Adrenal gland (tissue), 12 donors: ENCODE data around the gene PLPPR5. TPM values are rescaled to one million over a fixed set of nuclear protein-coding genes. Genes with fewer than 3 reads are reported as not detected.

Experiments used
- DNase-seq, 7 donors: peaks; one replicate each; pipeline ENCODE4 v3.0.0-alpha.2; 2019 to 2020
- H3K27ac ChIP-seq, 5 donors: fragments of 200-600 bp; sonication (generic) in 4 of 5; 1 replicate in 3 of 5; 2 replicates in 2 of 5; pipeline versions ENCODE4 v1.5.1 to v1.8.0; 2016 to 2020; ENCODE audit warnings: mild to moderate bottlenecking in 1 of 5
- H3K27me3 ChIP-seq: fragments of 200-600 bp; 2 replicates; pipeline ENCODE4 v1.8.0; 2021
- H3K36me3 ChIP-seq, 2 donors: fragments of 200-600 bp; replicated peaks in 1 of 2; 1 replicate in 1 of 2; 2 replicates in 1 of 2; pipeline versions ENCODE4 v1.5.1 to v1.8.0; 2018 to 2022
- H3K4me1 ChIP-seq, 2 donors: fragments of 200-600 bp; replicated peaks in 1 of 2; 1 replicate in 1 of 2; 2 replicates in 1 of 2; pipeline versions ENCODE4 v1.5.1 to v1.8.0; 2018 to 2021
- H3K4me3 ChIP-seq, 4 donors: fragments of 200-600 bp; sonication (generic) in 3 of 4; one replicate each; pipeline ENCODE4 v1.5.1; 2016 to 2018
- H3K9me3 ChIP-seq, 3 donors: fragments of 200-600 bp; sonication (generic) in 1 of 3; replicated peaks in 1 of 3; 1 replicate in 2 of 3; 2 replicates in 1 of 3; pipeline versions ENCODE4 v1.5.1 to v1.8.0; 2016 to 2021
- CTCF ChIP-seq, 6 experiments: fragments of 450-650 bp in 4 of 6; fragments of 200-600 bp in 2 of 6; sonication (generic) in 1 of 6; IDR thresholded peaks; 1 replicate in 5 of 6; 2 replicates in 1 of 6; pipeline versions ENCODE4 v1.5.1 to v1.8.0; 2016 to 2021; ENCODE audit warnings: antibody characterized with exemption in 6 of 6, mild to moderate bottlenecking in 2 of 6, moderate library complexity in 1 of 6
- POLR2A ChIP-seq, 2 donors: fragments of 450-650 bp; IDR thresholded peaks; one replicate each; pipeline ENCODE4 v1.6.1; 2017; ENCODE audit warnings: antibody characterized with exemption in 2 of 2, mild to moderate bottlenecking in 2 of 2, moderate library complexity in 1 of 2
- WGBS, 4 donors: extraction: QIAGEN DNeasy Blood & Tissue Kit in 2 of 4; methylation state at CpG; one replicate each; pipeline versions ENCODE4 v1.1.5 to v1.1.7; 2013 to 2017; 5-methylcytosine and 5-hydroxymethylcytosine counted together
- intact Hi-C, 2 donors: fragments of 100-400 bp; cut with DNase I; formaldehyde crosslinking; loops; one replicate each; pipeline versions ENCODE4 v1.14.1 to v1.15.0; 2022 to 2023
- polyA plus RNA-seq, 3 donors: library from polyadenylated mRNA; stranded (reverse); fragments of 200-250 nt in 2 of 3; fragments of 350-450 nt in 1 of 3; fragmentation: Illumina TruSeq in 1 of 3; extraction: RNeasy Lipid Tissue Mini Kit (QIAGEN cat#74804) in 1 of 3; gene quantifications; one replicate each; pipeline ENCODE4 v1.2.3, GENCODE V29; 2013 to 2014
- small RNA-seq, 2 donors: library from RNA; depleted of rRNA; stranded (forward); fragments of <200 nt; gene quantifications; one replicate each; pipeline ENCODE3, GENCODE V24; 2016
- total RNA-seq, 9 donors: library from RNA; depleted of rRNA in 4 of 9; stranded (reverse); fragments of >200 nt in 4 of 9; fragments of 120-200 nt in 1 of 9; fragmentation: NEBNext Ultra II Directional in 1 of 9; extraction: Animal tissue kit (Norgen Biotek cat#: 25700) in 1 of 9; gene quantifications; one replicate each; pipeline versions ENCODE4 v1.1.0 to v1.2.4, GENCODE V29; 2013 to 2023
- donor health status: healthy with polysubstance abuse.
- donor health status: Bipolar disorder and iron deficiency.
- donor health status: DM: yes; HTN: yes; CAD: no.
- donor health status: DM: no; HTN: no; CAD: no.
- donor health status: DM: no; HTN: no; CAD: no.
- donor health status: DM: yes; HTN: yes; CAD: no.

The PLPPR5 gene
- total and polyA plus RNA-seq, 12 donors, result 0.10 to 0.86 (median 0.37) TPM; not detected in 6

- TF ChIP-seq CTCF (IDR thresholded peaks at IDR 0.05), result no peak
- no peak for TF ChIP-seq POLR2A (IDR thresholded peaks at IDR 0.05)
Observed at GRCh38 chr1:98860329-98860728, 144.3 kb downstream of the PLPPR5 start.

GRCh38 chr1:98854137-98854536 is 150.5 kb downstream of the PLPPR5 start:
- no peaks in the 10 kb centered on the region for H3K9me3 ChIP-seq
- WGBS, 4 donors, result 33 to 37% (median 33%) methylated on average over 4 of the region's 4 CpGs
- H3K27ac ChIP-seq, result no peak overlapping the region
- H3K27me3 ChIP-seq, result no peaks in the 10 kb centered on the region
- no peaks in the 10 kb centered on the region for H3K36me3 ChIP-seq
- no peaks in the 10 kb centered on the region for H3K4me1 ChIP-seq
- intact Hi-C loops, result no loop called here
- DNase-seq, result no peak
- no peak for TF ChIP-seq CTCF (IDR thresholded peaks at IDR 0.05)
- H3K4me3 ChIP-seq, result no peak overlapping the region

More at GRCh38 chr1:98860329-98860728, 144.3 kb downstream of the PLPPR5 start:
- intact Hi-C loops, result no loop called here
- no peaks in the 10 kb centered on the region for H3K36me3 ChIP-seq
- no peak overlapping the region for H3K4me3 ChIP-seq
- H3K9me3 ChIP-seq, result no peaks in the 10 kb centered on the region
- no peaks in the 10 kb centered on the region for H3K4me1 ChIP-seq
- no peaks in the 10 kb centered on the region for H3K27me3 ChIP-seq
- no peak for DNase-seq
- H3K27ac ChIP-seq, result no peak overlapping the region
- 60 to 77% (median 65%) methylated on average over 1 of the region's 1 CpG for WGBS, 4 donors

- 23 to 80% (median 55%) methylated on average over 1 of the region's 1 CpG for WGBS, 4 donors
- intact Hi-C loops, result no loop called here
- TF ChIP-seq POLR2A (IDR thresholded peaks at IDR 0.05), result no peak
- no peak for TF ChIP-seq CTCF (IDR thresholded peaks at IDR 0.05)
- Histone ChIP-seq H3K4me1 (no peaks in the 10 kb centered on the region), H3K36me3 (no peaks in the 10 kb centered on the region), H3K27ac (no peak overlapping the region), H3K9me3 (no peaks in the 10 kb centered on the region), H3K4me3 (no peak overlapping the region), H3K27me3 (no peaks in the 10 kb centered on the region)
- no peak for DNase-seq
Observed at GRCh38 chr1:98849969-98850636, 154.6 kb downstream of the PLPPR5 start.

GRCh38 chr1:98842241-98842640 is 162.4 kb downstream of the PLPPR5 start:
- no peak for TF ChIP-seq CTCF (IDR thresholded peaks at IDR 0.05)
- TF ChIP-seq POLR2A (IDR thresholded peaks at IDR 0.05), result no peak
- 54 to 63% (median 58%) methylated on average over 2 of the region's 2 CpGs for WGBS, 4 donors
- no peak for DNase-seq
- no peaks in the 10 kb centered on the region for H3K4me1 ChIP-seq
- no peaks in the 10 kb centered on the region for H3K9me3 ChIP-seq
- no peaks in the 10 kb centered on the region for H3K36me3 ChIP-seq
- intact Hi-C loops, result no loop called here
- H3K27ac ChIP-seq, result no peak overlapping the region
- H3K4me3 ChIP-seq, result no peak overlapping the region
- no peaks in the 10 kb centered on the region for H3K27me3 ChIP-seq

Small RNA genes within 50 kb of the gene (small RNA-seq; reads per million reads assigned to genes)
- gene AL445433.1, result 0 reads per million in 2 donors
